GM12801 (cell line): Measurements from ENCODE around the gene MFN2.

Experiments
- TF ChIP-seq, protein P1 (sequence below): IDR thresholded peaks from one replicate; pipeline ENCODE4 v1.5.1; 2011; ENCODE audit warnings: control low read depth; ENCODE audit not compliant: insufficient read length; ENCODE audit errors: extremely low read depth

The MFN2 gene

GRCh38 chr1:11990303-11991032 lies 10.2 kb downstream of the MFN2 start:
- TF ChIP-seq, protein P1, sequence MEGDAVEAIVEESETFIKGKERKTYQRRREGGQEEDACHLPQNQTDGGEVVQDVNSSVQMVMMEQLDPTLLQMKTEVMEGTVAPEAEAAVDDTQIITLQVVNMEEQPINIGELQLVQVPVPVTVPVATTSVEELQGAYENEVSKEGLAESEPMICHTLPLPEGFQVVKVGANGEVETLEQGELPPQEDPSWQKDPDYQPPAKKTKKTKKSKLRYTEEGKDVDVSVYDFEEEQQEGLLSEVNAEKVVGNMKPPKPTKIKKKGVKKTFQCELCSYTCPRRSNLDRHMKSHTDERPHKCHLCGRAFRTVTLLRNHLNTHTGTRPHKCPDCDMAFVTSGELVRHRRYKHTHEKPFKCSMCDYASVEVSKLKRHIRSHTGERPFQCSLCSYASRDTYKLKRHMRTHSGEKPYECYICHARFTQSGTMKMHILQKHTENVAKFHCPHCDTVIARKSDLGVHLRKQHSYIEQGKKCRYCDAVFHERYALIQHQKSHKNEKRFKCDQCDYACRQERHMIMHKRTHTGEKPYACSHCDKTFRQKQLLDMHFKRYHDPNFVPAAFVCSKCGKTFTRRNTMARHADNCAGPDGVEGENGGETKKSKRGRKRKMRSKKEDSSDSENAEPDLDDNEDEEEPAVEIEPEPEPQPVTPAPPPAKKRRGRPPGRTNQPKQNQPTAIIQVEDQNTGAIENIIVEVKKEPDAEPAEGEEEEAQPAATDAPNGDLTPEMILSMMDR: no peak

DNA sequence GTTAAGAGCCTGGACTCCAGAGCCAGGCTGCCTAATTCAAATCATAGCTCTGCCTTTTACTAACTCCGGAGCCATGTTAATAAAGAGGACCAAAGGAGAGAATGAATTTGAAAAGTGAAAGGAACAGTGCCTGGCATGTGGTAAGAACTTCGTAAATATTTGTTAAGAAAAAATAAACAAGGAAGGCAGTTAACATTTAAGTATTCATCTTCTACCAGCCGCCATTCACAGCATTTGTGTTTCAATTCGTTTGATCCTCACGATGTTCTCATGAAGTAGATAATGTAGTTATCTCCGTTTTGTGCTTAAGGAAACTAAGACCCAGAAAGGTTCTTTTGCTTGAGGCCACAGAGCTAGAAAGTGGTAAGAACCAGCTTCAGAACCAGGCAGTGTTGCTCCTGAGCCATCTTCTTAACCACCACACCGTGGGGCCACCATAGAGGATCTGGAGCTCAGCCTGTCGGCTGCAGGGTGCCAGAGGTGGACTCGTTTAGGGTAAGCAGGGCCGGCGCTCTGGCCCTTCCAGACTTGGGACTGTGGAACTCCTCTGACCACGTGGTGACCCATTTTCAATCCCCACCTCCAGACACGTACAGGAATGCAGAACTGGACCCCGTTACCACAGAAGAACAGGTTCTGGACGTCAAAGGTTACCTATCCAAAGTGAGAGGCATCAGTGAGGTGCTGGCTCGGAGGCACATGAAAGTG lies 11.9 kb downstream of the MFN2 start:
- TF ChIP-seq, protein P1: no peak

- TF ChIP-seq, protein P1: no peak
These were observed 17.0 kb downstream of the MFN2 start for GRCh38 chr1:11997081-11997850.

DNA sequence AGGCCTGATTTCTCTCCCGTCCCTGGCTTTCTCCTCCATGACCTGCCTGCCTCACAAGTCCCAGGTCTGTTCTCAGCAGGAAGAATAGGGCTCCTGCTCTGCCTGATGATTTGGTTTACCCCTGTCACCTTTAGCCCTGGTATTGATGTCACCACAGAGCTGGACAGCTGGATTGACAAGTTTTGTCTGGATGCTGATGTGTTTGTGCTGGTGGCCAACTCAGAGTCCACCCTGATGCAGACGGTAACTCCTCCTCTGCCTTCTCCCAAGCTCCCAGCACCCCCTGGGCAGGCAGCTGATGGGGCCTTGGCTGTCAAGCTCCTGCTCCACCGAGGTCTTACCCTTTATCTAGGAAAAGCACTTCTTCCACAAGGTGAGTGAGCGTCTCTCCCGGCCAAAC lies 18.4 kb downstream of the MFN2 start:
- TF ChIP-seq, protein P1: no peak

DNA sequence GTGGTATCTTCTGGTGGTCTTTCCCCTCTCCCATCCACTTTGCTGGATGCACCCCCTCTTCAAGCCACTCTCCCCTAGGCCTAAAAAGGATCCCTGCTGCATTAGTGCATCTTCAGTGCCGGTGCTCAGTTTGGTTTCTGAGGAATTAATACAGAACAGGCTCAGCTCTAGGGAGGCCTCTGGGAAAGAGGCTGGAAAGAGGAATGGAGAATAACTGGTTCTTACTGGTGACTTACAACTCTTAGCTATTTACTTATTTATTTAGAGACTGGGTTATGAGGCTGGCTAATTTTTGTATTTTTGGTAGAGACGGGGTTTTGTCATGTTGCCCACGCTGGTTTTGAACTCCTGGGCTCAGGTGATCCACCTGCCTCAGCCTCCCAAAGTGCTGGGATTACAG lies 19.0 kb downstream of the MFN2 start:
- TF ChIP-seq, protein P1: no peak

GRCh38 chr1:12001249-12001917 lies 21.1 kb downstream of the MFN2 start:
- TF ChIP-seq, protein P1: no peak
